HG02973 (cell line): ENCODE results near the gene TEX54.
"Not testable (repeated sequence)": the region's sequence is repeated elsewhere in the genome, so short reads cannot be mapped to it uniquely, and the experiment has no call there.

Experiments
- ATAC-seq: cut with Tn5 transposase; IDR thresholded peaks from one replicate; pipeline ENCODE4 v1.9.1; 2021; ENCODE audit warnings: moderate library complexity; ENCODE audit not compliant: unreplicated experiment

Gene TEX54

GRCh38 chr11:62832336-62833234, at the start of gene TEX54:
Gene TEX54 (minus strand): TSS chr11:62832841.
- peak; percentile 8 for ATAC-seq

- no peak for ATAC-seq
Measured at GRCh38 chr11:62882431-62882749, 49.7 kb upstream of the TEX54 start.

GRCh38 chr11:62881579-62882430, 49.2 kb upstream of the TEX54 start:
- ATAC-seq, result peak; percentile 43

- peak; percentile 55 for ATAC-seq
Measured at GRCh38 chr11:62880803-62881578, 48.4 kb upstream of the TEX54 start, which contains the start of gene SLC3A2. Gene SLC3A2 (plus strand): TSS chr11:62880896. CDS start chr11:62881024, 128 bp downstream.

- ATAC-seq, result peak; percentile 15
Measured at GRCh38 chr11:62880231-62880802, 47.7 kb upstream of the TEX54 start.

GRCh38 chr11:62879235-62879978, 46.8 kb upstream of the TEX54 start:
- no peak for ATAC-seq

GRCh38 chr11:62876712-62877111, 44.1 kb upstream of the TEX54 start:
- ATAC-seq, result no peak

- no peak for ATAC-seq
Measured at GRCh38 chr11:62875698-62876478, 43.2 kb upstream of the TEX54 start.

GRCh38 chr11:62874851-62875250, 42.2 kb upstream of the TEX54 start:
- no peak for ATAC-seq

GRCh38 chr11:62865635-62866034, 33.0 kb upstream of the TEX54 start:
- ATAC-seq, result no peak

- no peak for ATAC-seq
Measured at GRCh38 chr11:62863687-62864335, 31.2 kb upstream of the TEX54 start.

- ATAC-seq, result not testable (repeated sequence)
Measured at GRCh38 chr11:62861564-62862192, 29.0 kb upstream of the TEX54 start.

- no peak for ATAC-seq
Measured at GRCh38 chr11:62860835-62861563, 28.4 kb upstream of the TEX54 start.

- not testable (repeated sequence) for ATAC-seq
Measured at GRCh38 chr11:62859281-62859703, 26.7 kb upstream of the TEX54 start.

GRCh38 chr11:62858201-62858600, 25.6 kb upstream of the TEX54 start:
- ATAC-seq, result no peak

GRCh38 chr11:62857541-62857982, 24.9 kb upstream of the TEX54 start:
- no peak for ATAC-seq

GRCh38 chr11:62856333-62856895, 23.8 kb upstream of the TEX54 start:
- ATAC-seq, result no peak
